NCI-H774 (cell line): ENCODE data around the gene ATXN7.

Experiments used
- DNase-seq: peaks from one replicate; lab custom pipeline; 2025; lab: John Stamatoyannopoulos, UW

Gene ATXN7

GRCh38 chr3:63933459-63933858 lies 69.8 kb downstream of the ATXN7 start:
- DNase-seq = no peak

GRCh38 chr3:63934041-63934866 lies 70.6 kb downstream of the ATXN7 start:
- no peak for DNase-seq

- no peak for DNase-seq
These were observed 73.3 kb downstream of the ATXN7 start for GRCh38 chr3:63936925-63937324.

- no peak for DNase-seq
These were observed 74.3 kb downstream of the ATXN7 start for GRCh38 chr3:63937661-63938651.

- no peak for DNase-seq
These were observed 76.7 kb downstream of the ATXN7 start for GRCh38 chr3:63940389-63940757.

- no peak for DNase-seq
These were observed 78.9 kb downstream of the ATXN7 start for GRCh38 chr3:63942528-63942927.

- no peak for DNase-seq
These were observed 80.0 kb downstream of the ATXN7 start for GRCh38 chr3:63943678-63944077.

- no peak for DNase-seq
These were observed 82.0 kb downstream of the ATXN7 start for GRCh38 chr3:63945558-63946096.

GRCh38 chr3:63946753-63947152 lies 83.1 kb downstream of the ATXN7 start:
- DNase-seq = no peak

- no peak for DNase-seq
These were observed 83.9 kb downstream of the ATXN7 start for GRCh38 chr3:63947594-63947993.

- no peak for DNase-seq
These were observed 85.3 kb downstream of the ATXN7 start for GRCh38 chr3:63949005-63949404.

- no peak for DNase-seq
These were observed 87.0 kb downstream of the ATXN7 start for GRCh38 chr3:63950698-63951097.

GRCh38 chr3:63951492-63952247 lies 88.0 kb downstream of the ATXN7 start:
- DNase-seq = no peak

GRCh38 chr3:63952248-63952594 lies 88.6 kb downstream of the ATXN7 start:
- DNase-seq = no peak

- no peak for DNase-seq
These were observed 90.5 kb downstream of the ATXN7 start for GRCh38 chr3:63954182-63954581.

GRCh38 chr3:63955036-63955650 lies 91.5 kb downstream of the ATXN7 start:
- no peak for DNase-seq

- DNase-seq = no peak
These were observed 92.3 kb downstream of the ATXN7 start for GRCh38 chr3:63955830-63956545.

- no peak for DNase-seq
These were observed 95.5 kb downstream of the ATXN7 start for GRCh38 chr3:63959146-63959545.

- no peak for DNase-seq
These were observed 96.5 kb downstream of the ATXN7 start for GRCh38 chr3:63960048-63960711.

GRCh38 chr3:63961891-63962290 lies 98.2 kb downstream of the ATXN7 start:
- DNase-seq = peak; percentile 27
